AG09309 (cell line): ENCODE results near the gene DCAF4.

ENCODE experiments used
- DNase-seq: peaks from one replicate; pipeline ENCODE4 v3.0.0-alpha.2; 2010; ENCODE audit warnings: low read depth
- H3K4me3 ChIP-seq: 2 replicates; pipeline ENCODE4 v1.5.1; 2011; ENCODE audit warnings: mild to moderate bottlenecking, low read depth, low read length, moderate library complexity; ENCODE audit not compliant: control insufficient read depth
- TF ChIP-seq, protein P1 (sequence below): IDR thresholded peaks from 2 replicates; pipeline ENCODE4 v1.5.1; 2011; ENCODE audit warnings: mild to moderate bottlenecking, low read depth, low read length, inconsistent platforms; ENCODE audit not compliant: insufficient read depth, control insufficient read depth; ENCODE audit errors: missing control alignments

Gene DCAF4

DNA sequence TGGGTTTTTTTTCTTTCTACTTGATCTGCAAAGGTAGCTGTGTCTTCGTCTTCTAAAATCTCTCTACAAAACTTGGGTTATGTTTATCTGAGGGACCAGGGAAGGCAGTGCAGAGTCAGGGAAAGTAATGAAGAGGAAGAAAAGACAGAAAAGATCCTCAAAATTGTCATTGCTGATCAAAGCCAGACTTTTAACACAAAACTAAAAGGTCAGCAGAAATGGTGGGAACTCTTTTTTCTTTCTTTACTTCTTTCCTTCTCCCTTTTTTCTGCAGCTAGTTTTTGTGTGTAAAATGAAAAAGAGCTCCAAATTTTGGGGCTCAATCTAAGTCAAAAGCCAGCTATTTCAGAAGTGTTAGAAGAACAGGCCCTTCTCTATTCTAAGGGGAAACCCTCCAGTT, 44.2 kb upstream of the DCAF4 start:
- DNase-seq = no peak
- H3K4me3 ChIP-seq = no peak overlapping the region
- TF ChIP-seq, protein P1, sequence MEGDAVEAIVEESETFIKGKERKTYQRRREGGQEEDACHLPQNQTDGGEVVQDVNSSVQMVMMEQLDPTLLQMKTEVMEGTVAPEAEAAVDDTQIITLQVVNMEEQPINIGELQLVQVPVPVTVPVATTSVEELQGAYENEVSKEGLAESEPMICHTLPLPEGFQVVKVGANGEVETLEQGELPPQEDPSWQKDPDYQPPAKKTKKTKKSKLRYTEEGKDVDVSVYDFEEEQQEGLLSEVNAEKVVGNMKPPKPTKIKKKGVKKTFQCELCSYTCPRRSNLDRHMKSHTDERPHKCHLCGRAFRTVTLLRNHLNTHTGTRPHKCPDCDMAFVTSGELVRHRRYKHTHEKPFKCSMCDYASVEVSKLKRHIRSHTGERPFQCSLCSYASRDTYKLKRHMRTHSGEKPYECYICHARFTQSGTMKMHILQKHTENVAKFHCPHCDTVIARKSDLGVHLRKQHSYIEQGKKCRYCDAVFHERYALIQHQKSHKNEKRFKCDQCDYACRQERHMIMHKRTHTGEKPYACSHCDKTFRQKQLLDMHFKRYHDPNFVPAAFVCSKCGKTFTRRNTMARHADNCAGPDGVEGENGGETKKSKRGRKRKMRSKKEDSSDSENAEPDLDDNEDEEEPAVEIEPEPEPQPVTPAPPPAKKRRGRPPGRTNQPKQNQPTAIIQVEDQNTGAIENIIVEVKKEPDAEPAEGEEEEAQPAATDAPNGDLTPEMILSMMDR = no peak

DNA sequence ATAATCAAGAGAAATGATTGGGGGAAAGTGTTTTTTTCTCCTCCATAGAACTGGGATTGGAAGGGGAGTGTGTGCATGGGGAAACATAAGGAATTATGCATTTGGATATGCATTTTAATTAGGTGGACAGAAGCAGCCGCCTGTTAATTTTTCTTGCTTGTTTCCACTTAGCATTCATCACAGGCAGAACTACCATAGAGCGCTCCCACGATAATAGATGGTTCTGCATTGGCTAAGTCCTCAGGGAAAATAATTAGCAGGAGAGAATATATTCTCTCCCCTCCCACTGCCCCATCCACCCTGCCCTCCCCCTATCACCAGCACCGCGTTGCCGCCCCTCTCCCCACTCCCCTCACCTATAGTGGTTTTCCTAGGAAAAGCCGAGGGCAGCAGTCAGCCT, 43.8 kb upstream of the DCAF4 start:
- TF ChIP-seq, protein P1 = no peak
- no peak overlapping the region for H3K4me3 ChIP-seq

DNA sequence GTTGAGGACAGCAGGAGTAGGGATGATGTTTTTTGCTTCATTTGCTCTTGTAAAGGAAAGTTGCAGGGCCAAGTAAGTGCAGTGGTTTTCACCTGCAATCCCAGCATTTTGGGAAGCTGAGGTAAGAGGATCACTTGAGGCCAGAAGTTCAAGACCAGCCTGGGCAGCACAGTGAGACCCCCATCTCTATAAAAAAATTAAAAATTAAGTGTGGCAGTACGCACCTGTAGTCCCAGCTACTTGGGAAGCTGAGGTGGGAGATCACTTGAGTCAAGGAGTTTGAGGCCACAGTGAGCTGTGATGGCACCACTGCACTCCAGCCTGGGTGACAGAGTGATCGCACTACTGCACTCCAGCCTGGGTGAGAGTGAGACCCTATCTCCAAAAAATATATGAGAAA, 43.2 kb upstream of the DCAF4 start:
- DNase-seq = no peak
- TF ChIP-seq, protein P1 = no peak
- H3K4me3 ChIP-seq = no peak overlapping the region

More for the DNA sequence above, 43.8 kb upstream of the DCAF4 start:
- no peak for DNase-seq

GRCh38 chr14:72883961-72884360, 42.3 kb upstream of the DCAF4 start:
- H3K4me3 ChIP-seq = no peak overlapping the region
- TF ChIP-seq, protein P1 = no peak
- DNase-seq = no peak

DNA sequence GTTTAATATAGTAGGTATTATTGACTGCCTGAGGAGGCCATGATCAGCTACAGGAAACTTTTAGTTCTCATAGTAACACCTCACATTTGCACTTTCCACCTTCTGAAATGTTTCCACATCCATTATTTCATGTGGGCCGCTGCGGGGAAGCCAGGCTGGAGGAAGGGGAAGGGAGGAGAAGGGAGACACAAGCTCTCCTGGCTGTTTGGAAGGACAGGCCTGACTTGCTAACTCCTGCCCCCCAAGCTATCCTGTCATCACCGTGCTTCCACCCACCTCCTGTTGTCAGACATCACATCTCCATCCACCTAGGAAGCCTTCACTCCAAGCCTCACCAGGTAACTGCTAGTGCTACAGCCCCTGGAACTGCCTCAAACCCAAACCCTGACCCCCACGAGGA, 41.9 kb upstream of the DCAF4 start:
- TF ChIP-seq, protein P1 = no peak
- no peak overlapping the region for H3K4me3 ChIP-seq
- no peak for DNase-seq

DNA sequence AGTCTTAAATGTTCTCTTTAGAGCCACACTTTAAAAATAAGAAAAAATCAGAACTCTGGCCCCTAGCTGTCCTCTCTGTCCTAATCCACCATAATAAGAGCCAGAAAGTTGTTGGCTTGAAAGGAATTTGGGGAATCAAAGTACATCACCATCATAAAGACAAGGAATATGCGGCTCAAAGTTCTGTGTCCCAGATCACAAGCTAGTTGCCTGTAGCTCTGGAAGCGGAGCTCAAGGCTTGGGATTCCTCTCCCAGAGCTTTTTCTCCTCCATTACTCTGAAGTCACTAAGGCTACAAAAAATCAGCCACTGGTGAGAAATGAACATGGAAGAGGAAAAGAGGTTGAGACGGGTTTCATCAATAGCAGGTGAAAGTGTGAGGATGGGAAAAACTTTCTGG, 38.8 kb upstream of the DCAF4 start:
- no peak overlapping the region for H3K4me3 ChIP-seq
- TF ChIP-seq, protein P1 = no peak
- DNase-seq = no peak

- no peak overlapping the region for H3K4me3 ChIP-seq
- TF ChIP-seq, protein P1 = no peak
- no peak for DNase-seq
Measured at GRCh38 chr14:72888192-72888591, 38.1 kb upstream of the DCAF4 start.
